Bronchial epithelial cell (primary cell): ENCODE results near the gene SGMS1. TPM values are rescaled to one million over a fixed set of nuclear protein-coding genes. Genes with fewer than 3 reads are reported as not detected.
A peak's percentile ranks its signal among the peaks of the same experiment; 100 is the strongest.

Source experiments
- DNase-seq: peaks from one replicate; pipeline ENCODE4 v3.0.0-alpha.2; 2010; ENCODE audit warnings: low read depth
- FAIRE-seq: peaks from 2 replicates; lab custom pipeline; 2011; peaks lifted over from hg19 to GRCh38; lab: Jason Lieb, UNC
- H3K27me3 ChIP-seq: 2 replicates; pipeline ENCODE4 v1.5.1; 2011; ENCODE audit warnings: low read length; ENCODE audit not compliant: control insufficient read depth, insufficient read depth
- H3K36me3 ChIP-seq: 2 replicates; pipeline ENCODE4 v1.5.1; 2011; ENCODE audit warnings: low read length; ENCODE audit not compliant: control insufficient read depth, insufficient read depth
- H3K4me3 ChIP-seq: 2 replicates; pipeline ENCODE4 v1.5.1; 2011; ENCODE audit warnings: mild to moderate bottlenecking, low read depth, low read length, control low read depth
- total RNA-seq: library from RNA; depleted of rRNA; stranded (reverse); fragments of >200 nt; gene quantifications from 2 replicates; pipeline ENCODE4 v1.2.1, GENCODE V29; 2014
- TF ChIP-seq, protein P1 (sequence below): IDR thresholded peaks from 2 replicates; pipeline ENCODE4 v1.5.1; 2011; ENCODE audit warnings: mild to moderate bottlenecking, moderate library complexity, low read length, control low read depth, inconsistent platforms; ENCODE audit not compliant: insufficient read depth, severe bottlenecking

Gene SGMS1
- total RNA-seq, 1 donor from 2014 or later, result 21.3 TPM

DNA sequence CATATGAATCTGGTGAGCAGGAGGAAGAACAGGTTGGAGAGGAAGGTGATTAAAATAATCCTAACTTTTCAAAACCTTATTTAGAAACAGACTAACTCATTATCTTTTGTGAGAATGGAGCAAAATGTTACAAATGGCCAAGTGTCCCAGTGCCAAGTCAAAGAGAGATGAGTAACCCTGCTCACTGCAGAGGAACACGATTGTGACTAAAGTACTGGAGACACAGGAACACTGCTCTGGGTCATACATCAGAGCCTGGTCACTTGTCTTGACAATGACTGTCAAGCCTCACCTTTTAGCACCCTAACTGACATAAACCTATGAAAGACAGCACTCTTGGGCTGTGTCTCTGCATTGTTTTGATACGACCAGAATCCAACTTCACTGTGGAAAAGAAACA, 108.8 kb downstream of the SGMS1 start:
- no peak for FAIRE-seq
- DNase-seq, result peak; percentile 40
- TF ChIP-seq, protein P1, sequence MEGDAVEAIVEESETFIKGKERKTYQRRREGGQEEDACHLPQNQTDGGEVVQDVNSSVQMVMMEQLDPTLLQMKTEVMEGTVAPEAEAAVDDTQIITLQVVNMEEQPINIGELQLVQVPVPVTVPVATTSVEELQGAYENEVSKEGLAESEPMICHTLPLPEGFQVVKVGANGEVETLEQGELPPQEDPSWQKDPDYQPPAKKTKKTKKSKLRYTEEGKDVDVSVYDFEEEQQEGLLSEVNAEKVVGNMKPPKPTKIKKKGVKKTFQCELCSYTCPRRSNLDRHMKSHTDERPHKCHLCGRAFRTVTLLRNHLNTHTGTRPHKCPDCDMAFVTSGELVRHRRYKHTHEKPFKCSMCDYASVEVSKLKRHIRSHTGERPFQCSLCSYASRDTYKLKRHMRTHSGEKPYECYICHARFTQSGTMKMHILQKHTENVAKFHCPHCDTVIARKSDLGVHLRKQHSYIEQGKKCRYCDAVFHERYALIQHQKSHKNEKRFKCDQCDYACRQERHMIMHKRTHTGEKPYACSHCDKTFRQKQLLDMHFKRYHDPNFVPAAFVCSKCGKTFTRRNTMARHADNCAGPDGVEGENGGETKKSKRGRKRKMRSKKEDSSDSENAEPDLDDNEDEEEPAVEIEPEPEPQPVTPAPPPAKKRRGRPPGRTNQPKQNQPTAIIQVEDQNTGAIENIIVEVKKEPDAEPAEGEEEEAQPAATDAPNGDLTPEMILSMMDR, result no peak

DNA sequence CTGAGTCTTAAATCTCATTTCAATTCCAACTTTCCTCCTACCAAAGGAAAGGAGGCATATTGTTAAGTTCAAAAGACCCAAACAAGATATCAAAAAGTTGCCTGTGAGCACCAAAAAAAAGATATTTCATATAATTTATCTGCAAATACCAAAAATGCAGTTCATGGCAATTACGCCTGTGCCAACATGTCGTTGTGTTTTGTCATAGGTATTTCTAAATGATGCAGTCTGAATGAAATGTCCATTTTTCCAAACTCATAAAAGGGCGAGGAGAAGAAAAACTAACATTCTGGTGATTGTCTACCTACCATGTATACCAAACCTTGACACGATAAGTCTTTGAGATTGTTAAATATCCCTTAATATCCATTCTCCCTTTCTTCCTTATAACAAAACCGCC, 109.8 kb downstream of the SGMS1 start:
- H3K4me3 ChIP-seq, result no peak overlapping the region
- no peaks in the 10 kb centered on the region for H3K36me3 ChIP-seq
- H3K27me3 ChIP-seq, result no peaks in the 10 kb centered on the region
- TF ChIP-seq, protein P1, result no peak
- DNase-seq (peak; percentile 47), FAIRE-seq (no peak)

More for the DNA sequence above, 108.8 kb downstream of the SGMS1 start:
- peaks cover 2% of the 10 kb centered on the region for H3K36me3 ChIP-seq
- H3K27me3 ChIP-seq, result no peaks in the 10 kb centered on the region
- H3K4me3 ChIP-seq, result no peak overlapping the region

DNA sequence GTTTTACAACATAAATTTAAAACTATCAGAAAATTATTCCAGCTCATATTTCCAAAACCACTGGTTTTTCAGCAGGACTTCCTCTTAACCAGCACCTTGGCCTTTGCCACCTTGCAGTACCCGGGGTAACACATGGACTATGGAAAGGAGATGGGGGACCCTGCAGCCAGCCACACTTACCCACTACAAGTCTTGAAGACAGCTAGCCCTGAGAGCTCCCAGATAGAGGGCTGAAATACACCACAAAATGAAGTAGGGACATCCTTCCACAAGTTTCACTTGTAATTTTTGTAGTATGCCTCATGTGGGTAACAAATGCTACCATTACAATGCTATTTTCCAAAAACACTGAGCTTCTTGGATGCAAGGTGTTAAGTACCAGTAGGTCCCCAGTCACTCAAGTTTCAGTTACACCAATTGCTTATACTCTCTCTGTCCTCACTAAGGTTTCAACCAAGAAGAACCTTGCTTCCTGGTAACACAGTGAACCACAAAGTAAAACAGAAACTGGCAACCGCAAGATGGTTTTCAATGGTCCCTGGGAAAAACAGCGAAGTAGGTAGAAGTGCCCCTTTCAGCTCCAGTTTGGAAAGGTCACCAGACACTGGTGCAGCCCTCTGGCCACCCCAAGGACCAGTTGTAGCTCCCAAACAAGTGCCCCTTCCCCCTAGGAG, 110.9 kb downstream of the SGMS1 start:
- Histone ChIP-seq H3K36me3 (no peaks in the 10 kb centered on the region), H3K27me3 (no peaks in the 10 kb centered on the region), H3K4me3 (no peak overlapping the region)
- TF ChIP-seq, protein P1, result no peak
- DNase-seq (no peak), FAIRE-seq (no peak)

DNA sequence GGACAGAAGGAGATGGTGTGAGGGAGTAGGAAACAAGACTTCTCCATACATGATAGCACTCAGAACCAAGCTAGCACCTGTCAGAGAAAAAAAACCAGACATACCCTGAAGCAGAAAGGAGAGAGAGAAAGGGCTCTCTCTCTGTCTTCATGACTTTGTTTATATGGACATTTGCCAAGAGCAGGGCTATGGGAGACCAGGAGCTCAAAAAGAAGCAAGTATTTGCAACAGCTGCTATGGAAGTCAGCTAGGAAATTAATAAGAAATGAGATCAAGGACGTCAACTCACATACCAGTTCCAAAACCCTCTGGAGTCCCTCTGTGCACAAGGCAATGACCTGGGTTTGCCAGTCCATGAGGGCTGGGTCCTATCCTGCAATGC, 111.6 kb downstream of the SGMS1 start:
- DNase-seq, result no peak

DNA sequence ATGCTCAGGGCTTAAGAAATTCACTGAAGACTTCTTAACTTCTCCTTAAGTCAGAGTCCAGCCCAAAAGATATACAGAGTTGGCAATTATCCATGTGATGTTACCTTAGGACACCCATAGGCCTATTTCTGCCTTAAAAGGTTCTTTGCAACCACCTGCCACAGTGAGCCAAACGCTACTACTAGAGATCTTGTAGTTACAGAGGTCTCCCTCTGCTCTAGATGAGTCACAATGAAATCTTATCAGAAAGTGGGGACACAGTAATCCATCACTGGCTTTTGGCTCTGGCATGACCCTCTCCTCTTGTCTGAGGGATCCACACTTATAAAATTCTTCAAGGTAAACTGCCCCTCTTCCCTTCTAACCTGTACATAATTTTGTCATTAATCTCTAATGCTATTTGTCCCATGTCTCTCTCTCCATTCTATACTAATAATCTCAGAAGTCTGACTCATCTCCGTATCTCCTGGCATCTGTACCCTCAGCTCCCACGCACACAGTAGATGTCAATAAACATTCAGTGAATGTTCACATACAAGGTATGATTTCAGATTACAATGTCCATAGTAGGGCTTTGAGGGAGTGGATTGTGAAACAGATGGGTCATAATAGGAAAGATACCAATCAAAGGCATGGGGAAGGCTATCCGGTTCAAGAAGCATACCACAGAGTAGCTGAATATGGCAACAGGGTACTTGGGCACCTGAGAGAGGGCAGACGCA, 112.1 kb downstream of the SGMS1 start:
- FAIRE-seq, result no peak
- TF ChIP-seq, protein P1, result no peak
- DNase-seq, result peak; percentile 79
- Histone ChIP-seq H3K27me3 (no peaks in the 10 kb centered on the region), H3K4me3 (no peak overlapping the region), H3K36me3 (no peaks in the 10 kb centered on the region)

More for the DNA sequence above, 111.6 kb downstream of the SGMS1 start:
- Histone ChIP-seq H3K27me3 (no peaks in the 10 kb centered on the region), H3K36me3 (no peaks in the 10 kb centered on the region), H3K4me3 (no peak overlapping the region)
- FAIRE-seq, result no peak
- TF ChIP-seq, protein P1, result no peak
